IMR-90 (cell line): ENCODE measurements around the gene SELENOO. TPM values are rescaled to one million over a fixed set of nuclear protein-coding genes. Genes with fewer than 3 reads are reported as not detected.

Source experiments
- ATAC-seq: fragments of 200-7000 bp; cut with Tn5 transposase; 2 replicates; pipeline ENCODE4 v1.9.1; 2020; ENCODE audit warnings: low read depth, mild to moderate bottlenecking, moderate library complexity
- BruUV-seq: library from RNA; stranded (reverse); fragments of 400-500 nt; replicated peaks from 2 replicates; lab custom pipeline; 2021; lab: Mats Ljungman, UMichigan
- CTCF ChIA-PET: fragments of 300-600 bp; formaldehyde crosslinking; extraction: SDS; loops from one replicate; lab custom pipeline; 2021; ENCODE audit warnings: antibody characterized with exemption; lab: Yijun Ruan, JAX
- POLR2A ChIA-PET: fragments of 300-600 bp; sonication (Branson Sonifier 250); formaldehyde crosslinking; loops from one replicate; lab custom pipeline; 2022; ENCODE audit warnings: antibody characterized with exemption; ENCODE audit not compliant: unreplicated experiment; lab: Charles Lee
- DNase-seq: peaks from one replicate; pipeline ENCODE4 v3.0.0; 2013
- H2AFZ ChIP-seq: replicated peaks from 2 replicates; pipeline ENCODE3; 2013; ENCODE audit warnings: low read length, mild to moderate bottlenecking; ENCODE audit not compliant: poor library complexity
- H2AK5ac ChIP-seq: 2 replicates; pipeline ENCODE4 v1.6.1; 2013; ENCODE audit warnings: low read depth, low read length, inconsistent platforms
- H2AK9ac ChIP-seq: replicated peaks from 2 replicates; pipeline ENCODE3; 2013; ENCODE audit warnings: mild to moderate bottlenecking, low read depth, low read length, moderate library complexity; ENCODE audit not compliant: poor library complexity
- H2BK120ac ChIP-seq: 2 replicates; pipeline ENCODE4 v1.6.1; 2013; ENCODE audit warnings: low read depth, low read length, inconsistent platforms
- H2BK15ac ChIP-seq: 3 replicates; pipeline ENCODE4 v1.6.1; 2013; ENCODE audit warnings: low read depth, low read length, inconsistent platforms
- H2BK20ac ChIP-seq: 2 replicates; pipeline ENCODE4 v1.6.1; 2013; ENCODE audit warnings: low read depth, mild to moderate bottlenecking, inconsistent platforms, low read length, moderate library complexity
- H2BK5ac ChIP-seq: 2 replicates; pipeline ENCODE4 v1.6.1; 2013; ENCODE audit warnings: mild to moderate bottlenecking, low read depth, low read length, inconsistent platforms; ENCODE audit not compliant: poor library complexity, severe bottlenecking
- H3K14ac ChIP-seq: replicated peaks from 2 replicates; pipeline ENCODE4 v1.6.1; 2013; ENCODE audit warnings: low read depth, low read length, inconsistent platforms
- H3K18ac ChIP-seq: 2 replicates; pipeline ENCODE4 v1.6.1; 2013; ENCODE audit warnings: low read depth, low read length, control low read depth
- H3K23ac ChIP-seq: 2 replicates; pipeline ENCODE4 v1.6.1; 2013; ENCODE audit warnings: low read depth, low read length, inconsistent platforms
- H3K27ac ChIP-seq: 2 replicates; pipeline ENCODE4 v1.5.1; 2013; ENCODE audit warnings: mild to moderate bottlenecking, control low read depth, low read length; ENCODE audit not compliant: insufficient read depth
- H3K27me3 ChIP-seq: 2 replicates; pipeline ENCODE4 v1.6.1; 2013; ENCODE audit warnings: low read length; ENCODE audit not compliant: control insufficient read depth, insufficient read depth
- H3K36me3 ChIP-seq: 2 replicates; pipeline ENCODE4 v1.6.1; 2013; ENCODE audit warnings: low read length, mixed read lengths; ENCODE audit not compliant: control insufficient read depth, insufficient read depth
- H3K4ac ChIP-seq: 2 replicates; pipeline ENCODE4 v1.6.1; 2013; ENCODE audit warnings: low read depth, low read length, inconsistent platforms
- H3K4me1 ChIP-seq: 2 replicates; pipeline ENCODE4 v1.6.1; 2013; ENCODE audit warnings: low read length, mixed read lengths; ENCODE audit not compliant: control insufficient read depth, insufficient read depth
- H3K4me2 ChIP-seq: 2 replicates; pipeline ENCODE4 v1.6.1; 2013; ENCODE audit warnings: low read depth, mild to moderate bottlenecking, control low read depth, low read length, moderate library complexity
- H3K4me3 ChIP-seq: 2 replicates; pipeline ENCODE4 v1.5.1; 2013; ENCODE audit warnings: low read depth, mild to moderate bottlenecking, control low read depth, low read length, moderate library complexity; ENCODE audit not compliant: insufficient read depth
- H3K56ac ChIP-seq: 2 replicates; pipeline ENCODE4 v1.6.1; 2013; ENCODE audit warnings: low read length, inconsistent platforms; ENCODE audit not compliant: insufficient read depth; ENCODE audit errors: extremely low read depth
- H3K79me1 ChIP-seq, 2 experiments: 2 replicates each; pipeline ENCODE4 v1.6.1; 2013; ENCODE audit warnings: low read length in 2 of 2, inconsistent platforms in 1 of 2, low read depth in 1 of 2
- H3K9ac ChIP-seq: 2 replicates; pipeline ENCODE4 v1.6.1; 2013; ENCODE audit warnings: low read depth, low read length, control low read depth
- H3K9me1 ChIP-seq: 2 replicates; pipeline ENCODE4 v1.6.1; 2013; ENCODE audit warnings: low read length, inconsistent platforms; ENCODE audit not compliant: insufficient read depth
- H3K9me3 ChIP-seq: 2 replicates; pipeline ENCODE4 v1.6.1; 2013; ENCODE audit warnings: low read length; ENCODE audit not compliant: control insufficient read depth, insufficient read depth
- H4K20me1 ChIP-seq: 2 replicates; pipeline ENCODE4 v1.6.1; 2013; ENCODE audit warnings: low read length, inconsistent platforms; ENCODE audit not compliant: insufficient read depth
- H4K5ac ChIP-seq: 2 replicates; pipeline ENCODE4 v1.6.1; 2013; ENCODE audit warnings: mild to moderate bottlenecking, low read depth, low read length, control low read depth
- H4K8ac ChIP-seq, 2 experiments: 2 replicates each; pipeline ENCODE4 v1.6.1; 2013; ENCODE audit warnings: low read depth in 2 of 2, low read length in 2 of 2, control low read depth in 1 of 2, inconsistent platforms in 1 of 2
- H4K91ac ChIP-seq: 2 replicates; pipeline ENCODE4 v1.6.1; 2013; ENCODE audit warnings: low read depth, low read length, inconsistent platforms; ENCODE audit not compliant: insufficient read depth
- CEBPB ChIP-seq: IDR thresholded peaks from 2 replicates; pipeline ENCODE4 v1.6.1; 2012; ENCODE audit warnings: low read depth, low read length, improper control_type of control experiment
- MAZ ChIP-seq: IDR thresholded peaks from 2 replicates; pipeline ENCODE4 v1.6.1; 2012; ENCODE audit warnings: low read depth, mild to moderate bottlenecking, low read length, improper control_type of control experiment, moderate library complexity, borderline replicate concordance
- MXI1 ChIP-seq: IDR thresholded peaks from 2 replicates; pipeline ENCODE4 v1.6.1; 2012; ENCODE audit warnings: low read depth, mild to moderate bottlenecking, low read length, moderate library complexity, borderline replicate concordance
- NFE2L2 ChIP-seq: fragments of 150-350 bp; IDR thresholded peaks from 2 replicates; pipeline ENCODE4 v1.6.1; 2016; ENCODE audit warnings: low read depth, mild to moderate bottlenecking, low read length
- POLR2A ChIP-seq: IDR thresholded peaks from 2 replicates; pipeline ENCODE4 v1.6.1; 2012; ENCODE audit warnings: mild to moderate bottlenecking, low read depth, low read length
- RFX5 ChIP-seq: IDR thresholded peaks from 2 replicates; pipeline ENCODE4 v1.8.0; 2012; ENCODE audit warnings: low read depth, mild to moderate bottlenecking, low read length, moderate library complexity
- SMC3 ChIP-seq: fragments of 150-350 bp; IDR thresholded peaks from 2 replicates; pipeline ENCODE4 v1.6.1; 2016; ENCODE audit warnings: low read depth, mild to moderate bottlenecking, antibody characterized with exemption, low read length, moderate library complexity
- WGBS, 2 experiments: methylation state at CpG; one replicate each; pipeline versions ENCODE4 v1.1.5 to v1.1.7; 2013; ENCODE audit warnings: missing lambda C conversion rate in 2 of 2; ENCODE audit not compliant: insufficient read length in 1 of 2; ENCODE audit errors: extremely low coverage in 2 of 2; 5-methylcytosine and 5-hydroxymethylcytosine counted together
- dilution Hi-C: fragments of 300-500 bp; cut with HindIII; formaldehyde crosslinking; loops from one replicate; pipeline ENCODE4 v1.14.3; 2018; ENCODE audit warnings: low sequenced_read_pairs; ENCODE audit not compliant: unreplicated experiment
- in situ Hi-C: fragments of 300-500 bp; cut with MboI; formaldehyde crosslinking; loops from 3 replicates; pipeline ENCODE4 v1.14.3; 2019; ENCODE audit warnings: low sequenced_read_pairs, inconsistent platforms, mixed read lengths
- intact Hi-C: fragments of 100-400 bp; cut with micrococcal nuclease; formaldehyde crosslinking; loops from 2 replicates; pipeline ENCODE4 v1.10.0; 2022
- polyA plus RNA-seq, 3 experiments: library from polyadenylated mRNA; depleted of rRNA; stranded (reverse); fragments of >200 nt; gene quantifications; 2 replicates each; pipeline ENCODE4 v1.2.3, GENCODE V29; 2012; ENCODE audit warnings: low replicate concordance in 1 of 3
- total RNA-seq: library from RNA; depleted of rRNA; stranded (reverse); fragments of >200 nt; gene quantifications from 2 replicates; pipeline ENCODE4 v1.2.3, GENCODE V29; 2012
- TF ChIP-seq, protein P1 (sequence below): conservative IDR thresholded peaks from 2 replicates; pipeline ENCODE4 v1.5.1; 2012; ENCODE audit warnings: mild to moderate bottlenecking, low read depth, low read length, improper control_type of control experiment

Gene SELENOO
- total and polyA plus RNA-seq, 2 of the 4 experiments (the other 2 are of a cell fraction) = 10.4 to 21.4 TPM

DNA sequence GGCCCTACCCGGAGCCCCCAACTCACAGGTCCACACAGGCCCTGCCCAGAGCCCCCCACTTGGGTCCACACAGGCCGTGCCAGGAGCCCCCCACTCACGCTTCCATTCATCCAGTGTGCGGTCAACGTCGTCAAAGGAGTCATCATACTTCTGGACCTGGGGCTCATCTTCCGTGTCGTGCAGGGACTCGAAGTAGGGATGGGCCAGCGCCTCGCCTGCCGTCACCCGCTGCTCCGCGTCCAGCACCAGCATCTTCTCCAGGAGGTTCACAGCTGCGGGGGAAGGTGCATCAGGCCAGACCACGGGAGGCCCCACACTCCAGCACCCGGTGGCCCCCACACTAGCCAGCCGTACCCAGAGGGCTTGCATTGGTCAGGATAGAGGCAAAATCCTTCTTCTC is 54.3 kb downstream of the SELENOO start:
- H3K36me3 ChIP-seq = peaks cover 35% of the 10 kb centered on the region; the same call in 1 of the 2 replicates
- TF ChIP-seq POLR2A (no peak), SMC3 (no peak), MAZ (no peak), RFX5 (no peak), NFE2L2 (no peak), MXI1 (no peak), CEBPB (no peak)
- TF ChIP-seq, protein P1, sequence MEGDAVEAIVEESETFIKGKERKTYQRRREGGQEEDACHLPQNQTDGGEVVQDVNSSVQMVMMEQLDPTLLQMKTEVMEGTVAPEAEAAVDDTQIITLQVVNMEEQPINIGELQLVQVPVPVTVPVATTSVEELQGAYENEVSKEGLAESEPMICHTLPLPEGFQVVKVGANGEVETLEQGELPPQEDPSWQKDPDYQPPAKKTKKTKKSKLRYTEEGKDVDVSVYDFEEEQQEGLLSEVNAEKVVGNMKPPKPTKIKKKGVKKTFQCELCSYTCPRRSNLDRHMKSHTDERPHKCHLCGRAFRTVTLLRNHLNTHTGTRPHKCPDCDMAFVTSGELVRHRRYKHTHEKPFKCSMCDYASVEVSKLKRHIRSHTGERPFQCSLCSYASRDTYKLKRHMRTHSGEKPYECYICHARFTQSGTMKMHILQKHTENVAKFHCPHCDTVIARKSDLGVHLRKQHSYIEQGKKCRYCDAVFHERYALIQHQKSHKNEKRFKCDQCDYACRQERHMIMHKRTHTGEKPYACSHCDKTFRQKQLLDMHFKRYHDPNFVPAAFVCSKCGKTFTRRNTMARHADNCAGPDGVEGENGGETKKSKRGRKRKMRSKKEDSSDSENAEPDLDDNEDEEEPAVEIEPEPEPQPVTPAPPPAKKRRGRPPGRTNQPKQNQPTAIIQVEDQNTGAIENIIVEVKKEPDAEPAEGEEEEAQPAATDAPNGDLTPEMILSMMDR = no peak

More for the DNA sequence above, 54.3 kb downstream of the SELENOO start:
- Histone ChIP-seq H3K14ac (no peak overlapping the region), H4K91ac (no peak overlapping the region), H4K8ac (no peak overlapping the region), H2AK9ac (peak overlapping the region; percentile 70), H3K4ac (no peak overlapping the region), H3K9me1 (no peaks in the 10 kb centered on the region), H3K56ac (no peak overlapping the region), H2BK20ac (no peak overlapping the region), H2BK120ac (no peak overlapping the region), H3K9me3 (no peaks in the 10 kb centered on the region), H4K20me1 (peaks cover 30% of the 10 kb centered on the region), H3K23ac (no peak overlapping the region), H4K5ac (no peak overlapping the region), H3K4me3 (no peak overlapping the region), H3K9ac (no peak overlapping the region), H3K4me1 (peaks cover 10% of the 10 kb centered on the region), H2AK5ac (no peak overlapping the region), H2BK15ac (no peak overlapping the region), H2AFZ (no peak overlapping the region), H3K79me1 (peaks cover 4 to 37% of the 10 kb centered on the region in 2 experiments; a peak in 3 of 4 replicates), H3K18ac (no peak overlapping the region), H3K27ac (no peak overlapping the region), H3K27me3 (no peaks in the 10 kb centered on the region), H3K4me2 (no peak overlapping the region), H2BK5ac (no peak overlapping the region)
- intact Hi-C loops (no loop called here), in situ Hi-C loops (no loop called here), dilution Hi-C loops (no loop called here)
- DNase-seq = no peak
- no peak for ATAC-seq
- 95% methylated on average over 12 of the region's 19 CpGs; no CpG with 5 or more reads in 1 of the 2 experiments for WGBS, 2 experiments
- CTCF ChIA-PET = no interaction called here
- POLR2A ChIA-PET = no interaction called here
- BruUV-seq = no TSS peak
